Measurements from ENCODE around the gene FBXO22.
"Not testable (repeated sequence)": the region's sequence is repeated elsewhere in the genome, so short reads cannot be mapped to it uniquely, and the experiment has no call there.

FBXO22 gene

GRCh38 chr15:75921732-75922703 lies 18.3 kb downstream of the FBXO22 start:
- no peak for DNase-seq

GRCh38 chr15:75923756-75924155 lies 20.1 kb downstream of the FBXO22 start:
- DNase-seq, result no peak

- no peak for DNase-seq
These were observed 20.9 kb downstream of the FBXO22 start for GRCh38 chr15:75924576-75924975.

GRCh38 chr15:75925440-75925839 lies 21.8 kb downstream of the FBXO22 start:
- no peak for DNase-seq

- no peak for DNase-seq
These were observed 23.3 kb downstream of the FBXO22 start for GRCh38 chr15:75926931-75927330.

GRCh38 chr15:75927601-75928000 lies 23.9 kb downstream of the FBXO22 start:
- no peak for DNase-seq

GRCh38 chr15:75928680-75929608 lies 25.3 kb downstream of the FBXO22 start:
- no peak for DNase-seq

- DNase-seq, result no peak
These were observed 26.3 kb downstream of the FBXO22 start for GRCh38 chr15:75929799-75930565.

- DNase-seq, result no peak
These were observed 27.2 kb downstream of the FBXO22 start for GRCh38 chr15:75930866-75931265.

- no peak for DNase-seq
These were observed 38.8 kb downstream of the FBXO22 start for GRCh38 chr15:75942464-75942863.

GRCh38 chr15:75943246-75943645 lies 39.6 kb downstream of the FBXO22 start:
- no peak for DNase-seq

- DNase-seq, result no peak
These were observed 40.1 kb downstream of the FBXO22 start for GRCh38 chr15:75943713-75944215.

- no peak for DNase-seq
These were observed 42.3 kb downstream of the FBXO22 start for GRCh38 chr15:75945953-75946352.

GRCh38 chr15:75947092-75947491 lies 43.4 kb downstream of the FBXO22 start:
- no peak for DNase-seq

GRCh38 chr15:75948761-75949296 lies 45.2 kb downstream of the FBXO22 start:
- DNase-seq, result no peak

GRCh38 chr15:75952525-75952924 lies 48.8 kb downstream of the FBXO22 start:
- no peak for DNase-seq

GRCh38 chr15:75955720-75956119 lies 52.0 kb downstream of the FBXO22 start:
- DNase-seq, result no peak

- DNase-seq, result no peak
These were observed 57.7 kb downstream of the FBXO22 start for GRCh38 chr15:75961331-75961730.

GRCh38 chr15:75966073-75966472 lies 62.4 kb downstream of the FBXO22 start:
- DNase-seq, result no peak

GRCh38 chr15:75976766-75977165 lies 73.1 kb downstream of the FBXO22 start:
- DNase-seq, result not testable (repeated sequence)

GRCh38 chr15:75981149-75981815 lies 77.6 kb downstream of the FBXO22 start:
- no peak for DNase-seq

- DNase-seq, result no peak
These were observed 78.8 kb downstream of the FBXO22 start for GRCh38 chr15:75982468-75982867.
